GM12801 (cell line): ENCODE results near the gene AHI1.

Experiments used
- CTCF ChIP-seq: IDR thresholded peaks from one replicate; pipeline ENCODE4 v1.5.1; 2011; ENCODE audit warnings: control low read depth; ENCODE audit not compliant: insufficient read length; ENCODE audit errors: extremely low read depth

AHI1 gene

GRCh38 chr6:135281227-135281626 is 216.3 kb downstream of the AHI1 start:
- TF ChIP-seq CTCF, result no peak

GRCh38 chr6:135280375-135281136 is 217.0 kb downstream of the AHI1 start:
- TF ChIP-seq CTCF, result no peak

GRCh38 chr6:135277422-135277821 is 220.1 kb downstream of the AHI1 start:
- TF ChIP-seq CTCF, result no peak

GRCh38 chr6:135274561-135275293 is 222.8 kb downstream of the AHI1 start:
- TF ChIP-seq CTCF, result no peak

- no peak for TF ChIP-seq CTCF
Measured at GRCh38 chr6:135271626-135272025, 225.9 kb downstream of the AHI1 start.

DNA sequence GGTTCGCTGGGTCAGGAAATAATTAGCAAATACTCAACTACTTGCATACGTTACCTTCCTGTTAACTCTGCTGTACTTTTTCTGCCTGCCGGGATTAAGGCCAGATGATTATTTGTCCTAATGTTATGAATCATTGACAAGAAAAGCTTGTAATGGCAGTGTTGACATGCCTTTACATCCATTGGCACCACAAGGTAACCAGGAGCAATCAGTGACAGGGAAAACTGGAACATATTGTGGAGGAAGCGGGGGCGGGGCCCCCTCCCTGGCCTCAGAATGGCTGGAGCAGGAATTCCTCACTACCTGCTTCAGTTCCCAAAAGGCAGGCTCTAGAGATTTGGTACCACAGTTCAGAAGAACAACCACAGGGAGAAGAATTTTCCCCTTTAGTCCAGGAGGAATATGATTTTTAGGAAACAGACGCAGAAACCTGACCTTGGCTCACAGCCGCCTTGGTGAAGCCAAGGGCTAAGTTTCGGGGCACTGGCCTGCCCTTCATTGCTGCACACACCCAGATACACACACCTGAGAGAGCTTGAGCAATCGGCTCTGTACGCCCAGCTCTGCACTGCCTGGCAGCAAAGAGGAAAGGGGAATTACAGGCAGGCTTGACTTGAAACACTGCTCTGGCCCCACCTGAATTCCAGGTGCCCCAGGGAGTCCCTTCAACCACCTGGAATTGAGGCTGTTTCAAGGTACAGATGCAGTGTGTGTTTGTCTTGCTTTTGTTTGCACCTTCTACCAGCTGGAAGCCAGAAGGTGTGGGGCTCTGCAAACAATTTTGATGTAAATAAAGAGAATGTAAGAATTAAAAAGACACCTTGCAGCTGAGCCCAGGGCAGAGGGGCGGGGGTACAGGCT is 226.6 kb downstream of the AHI1 start:
- no peak for TF ChIP-seq CTCF

- TF ChIP-seq CTCF, result no peak
Measured at GRCh38 chr6:135269481-135269891, 228.1 kb downstream of the AHI1 start.
